GM21381 (cell line): ENCODE results near the gene WNT3A.

Experiments
- ATAC-seq: cut with Tn5 transposase; IDR thresholded peaks from one replicate; pipeline ENCODE4 v1.9.1; 2021; ENCODE audit warnings: mild to moderate bottlenecking, moderate library complexity; ENCODE audit not compliant: unreplicated experiment

The WNT3A gene

DNA sequence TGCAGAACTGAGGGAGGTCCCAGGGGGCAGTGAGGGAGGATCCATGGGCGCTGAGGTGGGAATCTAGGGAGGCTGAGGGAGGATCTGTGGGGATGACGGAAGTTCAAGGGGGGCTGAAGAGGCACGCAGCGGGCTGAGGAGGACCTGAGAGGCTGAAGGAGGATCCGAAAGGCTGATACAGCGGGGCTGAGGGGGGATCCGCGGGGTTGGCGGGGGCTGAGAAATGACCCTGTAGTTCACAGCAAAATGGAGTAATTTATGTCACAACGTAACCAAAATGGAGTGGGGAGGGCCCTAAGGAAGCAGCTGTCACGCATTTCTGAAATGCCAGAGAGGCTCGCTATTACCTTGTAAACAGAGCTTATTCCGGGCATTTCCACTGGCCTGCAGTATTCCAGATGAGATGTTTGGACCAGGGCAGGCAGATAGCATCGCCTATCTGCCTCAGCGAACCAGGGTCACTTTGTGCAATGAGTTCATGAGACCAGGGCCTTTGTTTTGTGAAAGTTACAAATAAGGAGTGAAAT is 103.2 kb downstream of the WNT3A start:
- ATAC-seq = no peak

DNA sequence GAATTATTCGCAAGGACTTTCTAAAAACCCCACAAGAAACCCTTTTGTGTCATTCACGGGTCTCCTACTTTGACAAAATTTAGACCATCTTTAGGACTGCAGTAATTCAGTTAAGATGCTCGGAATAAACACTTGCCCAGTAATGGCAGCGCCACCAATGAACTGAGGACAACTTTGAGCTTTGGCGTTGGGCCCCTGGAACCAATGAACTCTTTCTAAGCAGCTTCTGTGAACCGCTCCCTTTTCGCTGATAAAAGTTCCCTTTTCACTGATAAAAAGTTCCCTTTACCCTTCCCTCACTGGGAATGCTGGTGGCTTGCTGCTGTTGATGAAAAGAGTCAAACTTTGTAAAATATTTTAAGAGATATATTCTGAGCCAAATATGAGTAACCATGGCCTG is 103.8 kb downstream of the WNT3A start:
- no peak for ATAC-seq
